Left forelimb (tissue), 1 donor: ENCODE measurements around the gene FOXL3.
"Not testable (repeated sequence)": the region's sequence is repeated elsewhere in the genome, so short reads cannot be mapped to it uniquely, and the experiment has no call there.

Experiments used
- DNase-seq: peaks from one replicate; pipeline ENCODE4 v3.0.0-alpha.2; 2018; ENCODE audit warnings: low spot score

Gene FOXL3

GRCh38 chr7:289756-290553 lies at the start of gene FOXL3:
Gene FOXL3 (plus strand): TSS chr7:290170. CDS start chr7:290170, 0 bp downstream.
- DNase-seq = no peak

GRCh38 chr7:240887-241421 lies 49.0 kb upstream of the FOXL3 start:
- no peak for DNase-seq

GRCh38 chr7:241513-241912 lies 48.5 kb upstream of the FOXL3 start:
- DNase-seq = no peak

GRCh38 chr7:242826-243579 lies 47.0 kb upstream of the FOXL3 start:
- not testable (repeated sequence) for DNase-seq

GRCh38 chr7:243580-243978 lies 46.4 kb upstream of the FOXL3 start:
- DNase-seq = not testable (repeated sequence)

GRCh38 chr7:244974-245373 lies 45.0 kb upstream of the FOXL3 start:
- no peak for DNase-seq

GRCh38 chr7:245574-246295 lies 44.2 kb upstream of the FOXL3 start:
- no peak for DNase-seq

- DNase-seq = no peak
Measured at GRCh38 chr7:246451-246850, 43.5 kb upstream of the FOXL3 start.

GRCh38 chr7:247181-247580 lies 42.8 kb upstream of the FOXL3 start:
- no peak for DNase-seq

- no peak for DNase-seq
Measured at GRCh38 chr7:247636-248035, 42.3 kb upstream of the FOXL3 start.

- no peak for DNase-seq
Measured at GRCh38 chr7:248732-249435, 41.1 kb upstream of the FOXL3 start.

- DNase-seq = no peak
Measured at GRCh38 chr7:249989-250388, 40.0 kb upstream of the FOXL3 start.

- no peak for DNase-seq
Measured at GRCh38 chr7:250523-250922, 39.4 kb upstream of the FOXL3 start.

GRCh38 chr7:251005-251404 lies 39.0 kb upstream of the FOXL3 start:
- no peak for DNase-seq

- no peak for DNase-seq
Measured at GRCh38 chr7:251446-252175, 38.4 kb upstream of the FOXL3 start.

GRCh38 chr7:252216-252965 lies 37.6 kb upstream of the FOXL3 start:
- DNase-seq = no peak

GRCh38 chr7:252981-253380 lies 37.0 kb upstream of the FOXL3 start:
- no peak for DNase-seq

GRCh38 chr7:253581-254336 lies 36.2 kb upstream of the FOXL3 start:
- no peak for DNase-seq

GRCh38 chr7:254337-255037 lies 35.5 kb upstream of the FOXL3 start:
- DNase-seq = no peak
